GM12878 (cell line): ENCODE results near the gene SPI1. TPM values are rescaled to one million over a fixed set of nuclear protein-coding genes. Genes with fewer than 3 reads are reported as not detected.

ENCODE experiments used
- ATF7 ChIP-seq: fragments of 450-650 bp; IDR thresholded peaks from 2 replicates; pipeline ENCODE4 v1.6.1; 2016; ENCODE audit warnings: low read depth, mild to moderate bottlenecking
- BHLHE40 ChIP-seq, 2 experiments: fragments of 450-650 bp in 1 of 2; IDR thresholded peaks; 2 replicates each; pipeline ENCODE4 v1.6.1; 2011 to 2017; ENCODE audit warnings: low read depth in 2 of 2, borderline replicate concordance in 1 of 2, improper control_type of control experiment in 1 of 2, low read length in 1 of 2, mild to moderate bottlenecking in 1 of 2
- ELK1 ChIP-seq: IDR thresholded peaks from 2 replicates; pipeline ENCODE4 v1.6.1; 2012; ENCODE audit warnings: low read depth, low read length, improper control_type of control experiment
- FOS ChIP-seq: IDR thresholded peaks from 3 replicates; pipeline ENCODE4 v1.6.1; 2011; ENCODE audit warnings: borderline replicate concordance; ENCODE audit not compliant: insufficient read length; ENCODE audit errors: extremely low read depth
- FOXK2 ChIP-seq: fragments of 450-650 bp; IDR thresholded peaks from 2 replicates; pipeline ENCODE4 v1.6.1; 2017; ENCODE audit warnings: mild to moderate bottlenecking, moderate library complexity
- GATAD2B ChIP-seq: fragments of 450-650 bp; conservative IDR thresholded peaks from 2 replicates; pipeline ENCODE4 v1.6.1; 2017; ENCODE audit warnings: low read depth, mild to moderate bottlenecking, moderate library complexity
- HCFC1 ChIP-seq: fragments of 150-350 bp; IDR thresholded peaks from 2 replicates; pipeline ENCODE4 v1.6.1; 2014; ENCODE audit warnings: low read length
- MTA3 ChIP-seq: IDR thresholded peaks from 2 replicates; pipeline ENCODE4 v1.6.1; 2012; ENCODE audit warnings: low read length, inconsistent platforms, borderline replicate concordance
- MXI1 ChIP-seq: fragments of 150-350 bp; IDR thresholded peaks from 2 replicates; pipeline ENCODE4 v1.6.1; 2011; ENCODE audit warnings: low read depth, mild to moderate bottlenecking, inconsistent platforms, low read length, improper control_type of control experiment
- POU2F2 ChIP-seq: IDR thresholded peaks from 3 replicates; pipeline ENCODE4 v1.6.1; 2011; ENCODE audit warnings: low read depth, mild to moderate bottlenecking, low read length, borderline replicate concordance
- REST ChIP-seq: IDR thresholded peaks from 2 replicates; pipeline ENCODE4 v1.6.1; 2012; ENCODE audit warnings: mild to moderate bottlenecking, low read depth, low read length
- SMAD1 ChIP-seq: fragments of 450-650 bp; IDR thresholded peaks from 2 replicates; pipeline ENCODE4 v1.6.1; 2018; ENCODE audit warnings: mild to moderate bottlenecking, low read depth; ENCODE audit not compliant: partially characterized antibody
- STAT3 ChIP-seq: IDR thresholded peaks from 2 replicates; pipeline ENCODE4 v1.6.1; 2011; ENCODE audit warnings: low read depth, low read length, improper control_type of control experiment
- ZBTB4 ChIP-seq: fragments of 450-650 bp; formaldehyde crosslinking; IDR thresholded peaks from 2 replicates; pipeline ENCODE4 v1.4.0; 2022; ENCODE audit warnings: mild to moderate bottlenecking, moderate library complexity
- ZNF592 ChIP-seq: fragments of 450-650 bp; IDR thresholded peaks from 2 replicates; pipeline ENCODE4 v1.6.1; 2017; ENCODE audit warnings: mild to moderate bottlenecking, moderate library complexity
- polyA plus RNA-seq, 11 experiments: library from polyadenylated mRNA; depleted of rRNA in 4 of 11; unstranded in 6 of 11; stranded (reverse) in 5 of 11; fragments of >200 nt; fragmentation: Nextera tagmentation in 4 of 11; fragmentation: Illumina TruSeq in 1 of 11; extraction: Ambion mirVana in 4 of 11; extraction: Trizol in 1 of 11; gene quantifications; 1 replicate in 1 of 11; 2 replicates in 10 of 11; pipeline versions ENCODE4 v1.2.1 to v1.2.3, GENCODE V29; 2011 to 2016; ENCODE audit warnings: inconsistent platforms in 2 of 11, missing spikeins in 2 of 11, low read depth in 1 of 11
- total RNA-seq, 4 experiments: library from RNA; depleted of rRNA in 3 of 4; stranded (reverse); fragments of >200 nt in 3 of 4; fragmentation: Illumina TruSeq in 1 of 4; extraction: Trizol in 1 of 4; gene quantifications; 2 replicates each; pipeline versions ENCODE4 v1.2.1 to v1.2.3, GENCODE V29; 2013 to 2021

Gene SPI1
- total and polyA plus RNA-seq, 10 of the 15 experiments (the other 5 are each of a cell fraction or from before 2014, with no cell fraction given), result 0.05 to 31.1 (median 9.7) TPM

GRCh38 chr11:47426062-47426956, 48.0 kb upstream of the SPI1 start, which contains the start of gene PSMC3 (continued):
- no peak for TF ChIP-seq ZNF592
- peak; percentile 84 to 91 for TF ChIP-seq BHLHE40 (IDR thresholded peaks at IDR 0.05; ENCODE audit: borderline replicate concordance in 1 of 2, low read depth in 2 of 2, low read length in 1 of 2)
- peak; percentile 71 for TF ChIP-seq ATF7
- TF ChIP-seq POU2F2, result peak; percentile 80; the same call in 2 of the 3 replicates
- peak; percentile 75 for TF ChIP-seq MXI1
- no peak for TF ChIP-seq FOS
- peak; percentile 41; the same call in 1 of the 2 replicates for TF ChIP-seq REST
- peak; percentile 88 for TF ChIP-seq HCFC1
- TF ChIP-seq ELK1, result peak; percentile 51; the same call in 1 of the 2 replicates
- TF ChIP-seq STAT3, result no peak
- 0 out of 2 replicates have a peak, but pooled peaks have one; percentile 22 for TF ChIP-seq FOXK2
- no peak for TF ChIP-seq MTA3
- no peak for TF ChIP-seq ZBTB4 (CRISPR knock-in tag)
- 0 out of 2 replicates have a peak, but pooled peaks have one; percentile 51 for TF ChIP-seq GATAD2B
- peak; percentile 37 for TF ChIP-seq SMAD1
